Small intestine (tissue), 7 donors: ENCODE results near the gene FZD10. TPM values are rescaled to one million over a fixed set of nuclear protein-coding genes. Genes with fewer than 3 reads are reported as not detected.

Experiments
- DNase-seq, 2 donors: peaks; one replicate each; pipeline versions ENCODE4 v3.0.0 to v3.0.0-alpha.2; 2013
- FAIRE-seq: peaks from 2 replicates; lab custom pipeline; 2012; peaks lifted over from hg19 to GRCh38; lab: Jason Lieb, UNC
- H3K27ac ChIP-seq, 3 donors: one replicate each; pipeline ENCODE4 v1.5.1; 2013; ENCODE audit warnings: low read length in 2 of 3, mild to moderate bottlenecking in 2 of 3, control low read depth in 1 of 3, inconsistent platforms in 1 of 3, low read depth in 1 of 3, moderate library complexity in 1 of 3
- H3K27me3 ChIP-seq, 3 donors: one replicate each; pipeline ENCODE4 v1.6.1; 2013; ENCODE audit warnings: low read length in 3 of 3, inconsistent platforms in 1 of 3; ENCODE audit not compliant: control insufficient read depth in 3 of 3, insufficient read depth in 3 of 3
- H3K36me3 ChIP-seq, 3 donors: one replicate each; pipeline ENCODE4 v1.6.1; 2013; ENCODE audit warnings: low read length in 3 of 3, inconsistent platforms in 1 of 3, low read depth in 1 of 3, mild to moderate bottlenecking in 1 of 3, moderate library complexity in 1 of 3; ENCODE audit not compliant: control insufficient read depth in 3 of 3, insufficient read depth in 2 of 3
- H3K4me1 ChIP-seq, 3 donors: one replicate each; pipeline ENCODE4 v1.6.1; 2013; ENCODE audit warnings: low read length in 2 of 3, inconsistent platforms in 1 of 3, low read depth in 1 of 3, mild to moderate bottlenecking in 1 of 3, moderate library complexity in 1 of 3; ENCODE audit not compliant: control insufficient read depth in 3 of 3, insufficient read depth in 2 of 3
- H3K4me3 ChIP-seq, 3 donors: one replicate each; pipeline ENCODE4 v1.5.1; 2013; ENCODE audit warnings: low read length in 3 of 3, control low read depth in 1 of 3, inconsistent platforms in 1 of 3, low read depth in 1 of 3, mild to moderate bottlenecking in 1 of 3, moderate library complexity in 1 of 3
- H3K9me3 ChIP-seq, 2 donors: one replicate each; pipeline ENCODE4 v1.6.1; 2013; ENCODE audit warnings: low read depth in 1 of 2, low read length in 1 of 2; ENCODE audit not compliant: control insufficient read depth in 2 of 2, insufficient read depth in 1 of 2
- WGBS, 3 donors: extraction: QIAGEN DNeasy Blood & Tissue Kit; methylation state at CpG; one replicate each; pipeline ENCODE4 v1.1.7; 2013; 5-methylcytosine and 5-hydroxymethylcytosine counted together
- polyA plus RNA-seq, 4 donors: library from polyadenylated mRNA; stranded (reverse) in 3 of 4; unstranded in 1 of 4; fragments of 200-250 nt in 3 of 4; fragments of 120-200 nt in 1 of 4; gene quantifications; one replicate each; pipeline versions ENCODE4 v1.2.1 to v1.2.3, GENCODE V29; 2013
- donor health status: healthy with polysubstance abuse.
- donor health status: control.
- donor health status: control.
- donor health status: Bipolar disorder and iron deficiency.
- donor health status: healthy.

The FZD10 gene
- polyA plus RNA-seq, 4 donors, result 1.2 to 1.6 TPM; not detected in 2

DNA sequence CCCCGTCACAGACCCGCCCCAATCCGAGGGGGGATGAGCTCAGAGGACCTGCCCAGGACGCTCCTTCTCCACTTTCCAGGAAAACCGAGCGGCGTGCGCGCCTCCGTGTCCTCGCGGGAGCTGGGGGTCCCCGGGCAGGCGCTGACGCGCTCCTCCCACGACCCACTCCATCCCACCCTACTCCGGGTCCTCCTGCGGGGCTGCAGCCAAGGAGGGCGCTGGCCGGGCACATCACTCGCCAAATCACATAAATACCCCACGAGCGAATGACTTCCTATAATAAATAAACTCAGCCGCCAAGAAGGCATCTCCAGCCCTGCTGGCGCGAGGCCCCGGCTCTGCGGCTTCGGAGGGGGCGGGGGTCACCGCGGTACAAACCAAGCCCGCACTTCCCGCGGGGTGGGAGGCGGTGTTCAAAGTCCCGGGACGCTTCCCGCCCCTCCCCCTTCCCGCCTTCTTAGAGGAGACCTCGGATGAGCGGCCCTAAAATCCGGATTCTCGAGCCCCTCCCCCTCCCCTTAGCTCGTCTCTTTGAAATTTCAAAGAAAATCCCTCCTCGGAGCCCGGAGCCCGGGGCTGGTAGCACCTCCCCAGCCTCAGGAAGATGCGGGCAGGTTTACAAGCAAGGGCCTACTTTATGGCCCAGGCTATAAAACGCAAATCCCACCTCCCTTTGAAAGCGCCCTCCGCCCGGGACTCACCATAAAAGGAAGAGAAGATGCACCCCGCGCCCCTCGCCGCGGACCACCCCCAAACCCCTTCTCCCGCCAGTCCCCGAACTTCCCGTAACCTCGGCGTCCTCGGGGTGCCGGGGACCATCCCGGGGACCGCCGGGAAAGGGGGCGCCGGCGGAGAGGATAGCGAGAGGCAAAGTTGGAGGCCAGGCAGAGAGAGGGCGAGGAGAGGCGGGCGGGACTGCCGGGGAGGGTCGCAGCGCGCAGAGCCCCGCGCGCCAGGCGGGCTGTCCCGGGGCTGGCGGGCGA, 712 bp upstream of the FZD10 start:
- H3K27ac ChIP-seq, result peak overlapping the region in 1 of 3 donors; percentile 38
- 3 to 5% (median 3%) methylated on average over 65 to 87 of the region's 87 CpGs for WGBS, 3 donors
- H3K36me3 ChIP-seq, result no peaks in the 10 kb centered on the region
- peak overlapping the region in 2 of 3 donors; percentile 18 to 51 for H3K4me3 ChIP-seq
- H3K4me1 ChIP-seq, result no peaks in the 10 kb centered on the region
- H3K9me3 ChIP-seq, result no peaks in the 10 kb centered on the region
- DNase-seq, result peak in 1 of 2 donors; percentile 40
- FAIRE-seq, result no peak
- H3K27me3 ChIP-seq, result peaks cover 23 to 83% (median 25%) of the 10 kb centered on the region in 3 donors

DNA sequence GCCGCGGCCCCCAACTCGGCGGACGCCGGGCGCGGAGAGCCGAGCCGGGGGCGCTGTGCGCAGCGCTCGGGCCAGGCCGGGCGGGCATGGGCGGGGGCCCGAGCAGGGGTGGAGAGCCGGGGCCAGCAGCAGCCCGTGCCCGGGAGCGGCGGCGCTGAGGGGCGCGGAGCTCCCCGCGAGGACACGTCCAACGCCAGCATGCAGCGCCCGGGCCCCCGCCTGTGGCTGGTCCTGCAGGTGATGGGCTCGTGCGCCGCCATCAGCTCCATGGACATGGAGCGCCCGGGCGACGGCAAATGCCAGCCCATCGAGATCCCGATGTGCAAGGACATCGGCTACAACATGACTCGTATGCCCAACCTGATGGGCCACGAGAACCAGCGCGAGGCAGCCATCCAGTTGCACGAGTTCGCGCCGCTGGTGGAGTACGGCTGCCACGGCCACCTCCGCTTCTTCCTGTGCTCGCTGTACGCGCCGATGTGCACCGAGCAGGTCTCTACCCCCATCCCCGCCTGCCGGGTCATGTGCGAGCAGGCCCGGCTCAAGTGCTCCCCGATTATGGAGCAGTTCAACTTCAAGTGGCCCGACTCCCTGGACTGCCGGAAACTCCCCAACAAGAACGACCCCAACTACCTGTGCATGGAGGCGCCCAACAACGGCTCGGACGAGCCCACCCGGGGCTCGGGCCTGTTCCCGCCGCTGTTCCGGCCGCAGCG, 639 bp downstream of the FZD10 start:
- Histone ChIP-seq H3K4me1 (no peaks in the 10 kb centered on the region), H3K27me3 (peaks cover 22 to 73% (median 23%) of the 10 kb centered on the region in 3 donors), H3K4me3 (peak overlapping the region in 1 of 3 donors; percentile 19), H3K9me3 (no peaks in the 10 kb centered on the region), H3K27ac (no peak overlapping the region), H3K36me3 (no peaks in the 10 kb centered on the region)
- FAIRE-seq, result no peak
- 4 to 13% (median 10%) methylated on average over 72 to 78 of the region's 78 CpGs for WGBS, 3 donors
- peak in 1 of 2 donors; percentile 25 for DNase-seq

DNA sequence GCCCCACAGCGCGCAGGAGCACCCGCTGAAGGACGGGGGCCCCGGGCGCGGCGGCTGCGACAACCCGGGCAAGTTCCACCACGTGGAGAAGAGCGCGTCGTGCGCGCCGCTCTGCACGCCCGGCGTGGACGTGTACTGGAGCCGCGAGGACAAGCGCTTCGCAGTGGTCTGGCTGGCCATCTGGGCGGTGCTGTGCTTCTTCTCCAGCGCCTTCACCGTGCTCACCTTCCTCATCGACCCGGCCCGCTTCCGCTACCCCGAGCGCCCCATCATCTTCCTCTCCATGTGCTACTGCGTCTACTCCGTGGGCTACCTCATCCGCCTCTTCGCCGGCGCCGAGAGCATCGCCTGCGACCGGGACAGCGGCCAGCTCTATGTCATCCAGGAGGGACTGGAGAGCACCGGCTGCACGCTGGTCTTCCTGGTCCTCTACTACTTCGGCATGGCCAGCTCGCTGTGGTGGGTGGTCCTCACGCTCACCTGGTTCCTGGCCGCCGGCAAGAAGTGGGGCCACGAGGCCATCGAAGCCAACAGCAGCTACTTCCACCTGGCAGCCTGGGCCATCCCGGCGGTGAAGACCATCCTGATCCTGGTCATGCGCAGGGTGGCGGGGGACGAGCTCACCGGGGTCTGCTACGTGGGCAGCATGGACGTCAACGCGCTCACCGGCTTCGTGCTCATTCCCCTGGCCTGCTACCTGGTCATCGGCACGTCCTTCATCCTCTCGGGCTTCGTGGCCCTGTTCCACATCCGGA, 1.4 kb downstream of the FZD10 start:
- Histone ChIP-seq H3K27me3 (peaks cover 19 to 68% (median 23%) of the 10 kb centered on the region in 3 donors), H3K4me1 (no peaks in the 10 kb centered on the region), H3K9me3 (no peaks in the 10 kb centered on the region), H3K4me3 (no peak overlapping the region), H3K36me3 (no peaks in the 10 kb centered on the region), H3K27ac (no peak overlapping the region)
- FAIRE-seq (no peak), DNase-seq (peak in 1 of 2 donors; percentile 6)
- WGBS, 3 donors, result 14 to 27% (median 22%) methylated on average over 69 to 71 of the region's 71 CpGs

DNA sequence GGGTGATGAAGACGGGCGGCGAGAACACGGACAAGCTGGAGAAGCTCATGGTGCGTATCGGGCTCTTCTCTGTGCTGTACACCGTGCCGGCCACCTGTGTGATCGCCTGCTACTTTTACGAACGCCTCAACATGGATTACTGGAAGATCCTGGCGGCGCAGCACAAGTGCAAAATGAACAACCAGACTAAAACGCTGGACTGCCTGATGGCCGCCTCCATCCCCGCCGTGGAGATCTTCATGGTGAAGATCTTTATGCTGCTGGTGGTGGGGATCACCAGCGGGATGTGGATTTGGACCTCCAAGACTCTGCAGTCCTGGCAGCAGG, 1.9 kb downstream of the FZD10 start:
- Histone ChIP-seq H3K27ac (no peak overlapping the region), H3K36me3 (no peaks in the 10 kb centered on the region), H3K27me3 (peaks cover 19 to 64% (median 23%) of the 10 kb centered on the region in 3 donors), H3K4me1 (no peaks in the 10 kb centered on the region), H3K9me3 (no peaks in the 10 kb centered on the region), H3K4me3 (no peak overlapping the region)
- DNase-seq (no peak), FAIRE-seq (no peak)
- 16 to 35% (median 31%) methylated on average over 18 of the region's 18 CpGs for WGBS, 3 donors

DNA sequence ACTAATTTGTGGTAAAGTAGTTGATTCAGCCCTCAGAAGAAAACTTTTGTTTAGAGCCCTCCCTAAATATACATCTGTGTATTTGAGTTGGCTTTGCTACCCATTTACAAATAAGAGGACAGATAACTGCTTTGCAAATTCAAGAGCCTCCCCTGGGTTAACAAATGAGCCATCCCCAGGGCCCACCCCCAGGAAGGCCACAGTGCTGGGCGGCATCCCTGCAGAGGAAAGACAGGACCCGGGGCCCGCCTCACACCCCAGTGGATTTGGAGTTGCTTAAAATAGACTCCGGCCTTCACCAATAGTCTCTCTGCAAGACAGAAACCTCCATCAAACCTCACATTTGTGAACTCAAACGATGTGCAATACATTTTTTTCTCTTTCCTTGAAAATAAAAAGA, 2.7 kb downstream of the FZD10 start:
- Histone ChIP-seq H3K4me1 (no peaks in the 10 kb centered on the region), H3K4me3 (no peak overlapping the region), H3K27me3 (peaks cover 19 to 59% (median 23%) of the 10 kb centered on the region in 3 donors), H3K9me3 (no peaks in the 10 kb centered on the region), H3K27ac (no peak overlapping the region), H3K36me3 (no peaks in the 10 kb centered on the region)
- DNase-seq (no peak), FAIRE-seq (no peak)
- WGBS, 3 donors, result 14 to 30% (median 21%) methylated on average over 5 of the region's 5 CpGs

DNA sequence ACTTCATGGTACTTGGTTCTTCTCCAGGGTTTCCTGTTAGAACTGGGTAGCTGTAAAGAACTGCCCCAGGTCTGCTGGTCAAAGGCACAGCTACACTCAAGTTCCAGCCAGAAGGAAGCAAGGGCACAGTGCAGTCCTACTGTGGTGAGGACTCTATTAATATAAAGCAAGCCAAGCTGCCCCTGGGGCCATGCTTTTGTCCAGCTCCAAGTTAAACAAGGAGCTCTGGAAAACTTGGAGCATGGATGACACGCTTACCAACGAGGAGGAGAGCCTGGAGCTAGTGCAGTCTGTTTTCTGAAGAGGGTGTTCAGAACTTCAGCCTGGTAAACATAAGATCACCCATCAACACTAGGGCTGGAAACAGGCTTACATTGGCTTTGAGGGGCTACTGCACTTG, 4.0 kb downstream of the FZD10 start:
- Histone ChIP-seq H3K9me3 (no peaks in the 10 kb centered on the region), H3K27ac (no peak overlapping the region), H3K27me3 (peaks cover 13 to 46% (median 19%) of the 10 kb centered on the region in 3 donors), H3K4me1 (no peaks in the 10 kb centered on the region), H3K36me3 (no peaks in the 10 kb centered on the region), H3K4me3 (no peak overlapping the region)
- DNase-seq, result no peak
- FAIRE-seq, result no peak
- 49 to 67% (median 54%) methylated on average over 2 of the region's 2 CpGs for WGBS, 3 donors

DNA sequence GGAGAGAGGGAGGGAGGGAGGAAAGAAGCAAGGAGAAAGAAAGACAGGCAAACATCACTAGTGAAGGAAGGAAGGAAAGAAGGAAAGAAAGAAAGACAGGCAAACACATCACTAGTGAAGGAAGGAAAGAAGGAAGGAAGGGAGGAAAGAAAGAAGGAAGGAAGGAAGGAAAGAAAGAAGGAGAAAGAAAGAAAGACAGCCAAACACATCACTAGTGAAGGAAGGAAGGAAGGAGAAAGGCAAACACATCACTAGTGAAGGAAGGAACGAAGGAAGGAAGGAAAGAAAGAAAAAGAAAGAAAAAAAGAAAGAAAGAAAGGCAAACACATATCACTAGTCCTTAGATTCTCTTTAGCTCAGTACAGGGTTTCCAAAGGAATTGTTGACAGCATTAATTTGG, 5.3 kb downstream of the FZD10 start:
- H3K36me3 ChIP-seq, result no peaks in the 10 kb centered on the region
- H3K4me3 ChIP-seq, result no peak overlapping the region
- H3K4me1 ChIP-seq, result no peaks in the 10 kb centered on the region
- DNase-seq (no peak), FAIRE-seq (no peak)
- WGBS, 3 donors, result 27 to 73% (median 38%) methylated on average over 1 of the region's 1 CpG
- peaks cover 11 to 39% (median 13%) of the 10 kb centered on the region in 3 donors for H3K27me3 ChIP-seq
- H3K9me3 ChIP-seq, result peaks cover 0 to 2% of the 10 kb centered on the region in 2 donors
- H3K27ac ChIP-seq, result no peak overlapping the region

DNA sequence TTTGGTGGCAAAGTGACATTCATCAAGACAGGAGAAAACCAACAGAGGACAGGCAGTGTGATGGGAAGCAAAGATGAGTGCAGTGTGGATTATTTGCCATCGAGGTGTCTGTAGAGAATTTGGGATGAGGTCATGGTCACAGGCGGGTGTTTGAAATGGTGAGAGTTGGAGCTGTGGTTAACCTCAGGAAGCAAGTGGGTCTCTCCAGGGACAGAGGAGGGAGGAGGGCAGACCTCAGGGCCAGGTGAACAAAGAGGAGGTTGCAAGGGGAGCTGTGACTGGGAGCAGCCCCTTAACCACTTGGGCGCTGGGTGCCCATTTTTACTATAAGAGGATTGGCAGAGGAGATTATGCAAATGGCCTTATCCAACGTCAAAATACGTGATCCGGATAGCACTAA, 7.0 kb downstream of the FZD10 start:
- Histone ChIP-seq H3K4me1 (no peaks in the 10 kb centered on the region), H3K27me3 (peaks cover 0 to 25% (median 0%) of the 10 kb centered on the region in 3 donors), H3K4me3 (no peak overlapping the region), H3K27ac (no peak overlapping the region), H3K36me3 (no peaks in the 10 kb centered on the region), H3K9me3 (peaks cover 0 to 2% of the 10 kb centered on the region in 2 donors)
- no peak for FAIRE-seq
- DNase-seq, result no peak
- 41 to 54% (median 48%) methylated on average over 6 of the region's 6 CpGs for WGBS, 3 donors
